K562 (cell line): ENCODE data around the gene SOX11. TPM values are rescaled to one million over a fixed set of nuclear protein-coding genes. Genes with fewer than 3 reads are reported as not detected.

Source experiments
- ATAC-seq: fragments of 200-7000 bp; cut with Tn5 transposase; 3 replicates; pipeline ENCODE4 v1.9.1; 2020; ENCODE audit warnings: moderate library complexity
- BruUV-seq: library from RNA; stranded (reverse); fragments of 400-500 nt; replicated peaks from 2 replicates; lab custom pipeline; 2021; lab: Mats Ljungman, UMichigan
- CTCF ChIA-PET: fragments of 300-600 bp; formaldehyde crosslinking; extraction: SDS; loops from one replicate; lab custom pipeline; 2021; ENCODE audit warnings: low intra/inter-chr PET ratio; lab: Yijun Ruan, JAX
- POLR2A ChIA-PET: fragments of 300-600, 350-650 bp; sonication (Branson Sonifier 250); formaldehyde crosslinking; extraction: SDS; loops from one replicate; lab custom pipeline; 2021; ENCODE audit warnings: antibody characterized with exemption, inconsistent platforms; lab: Yijun Ruan, JAX
- DNase-seq, 4 experiments: peaks; one replicate each; pipeline versions ENCODE4 v3.0.0 to v3.0.0-alpha.2; 2011 to 2018; ENCODE audit warnings: low spot score in 3 of 4, mixed read lengths in 3 of 4; ENCODE audit errors: extremely low read depth in 1 of 4
- FAIRE-seq: peaks from 2 replicates; lab custom pipeline; 2011; peaks lifted over from hg19 to GRCh38; lab: Jason Lieb, UNC
- H2AFZ ChIP-seq: 2 replicates; pipeline ENCODE4 v1.6.0; 2011; ENCODE audit warnings: low read depth, low read length, control low read depth, inconsistent platforms
- H3K27ac ChIP-seq: fragments of 200-600 bp; 3 replicates; pipeline ENCODE4 v1.8.0; 2011; ENCODE audit warnings: low read depth, mild to moderate bottlenecking, control low read depth, inconsistent platforms, low read length, moderate library complexity, mixed read lengths; ENCODE audit errors: extremely low read depth
- H3K27me3 ChIP-seq, 2 experiments: fragments of 300-600 bp in 1 of 2; 2 replicates in 1 of 2; 3 replicates in 1 of 2; pipeline versions ENCODE4 v1.6.0 to v1.8.0; 2011; ENCODE audit warnings: inconsistent platforms in 2 of 2, low read length in 2 of 2, mild to moderate bottlenecking in 1 of 2, mixed read lengths in 1 of 2, moderate library complexity in 1 of 2; ENCODE audit not compliant: control insufficient read depth in 2 of 2, insufficient read depth in 2 of 2
- H3K36me3 ChIP-seq: fragments of 300-600 bp; 3 replicates; pipeline ENCODE4 v1.8.0; 2011; ENCODE audit warnings: mild to moderate bottlenecking, low read length, inconsistent platforms; ENCODE audit not compliant: control insufficient read depth, insufficient read depth
- H3K4me1 ChIP-seq, 2 experiments: fragments of 200-600 bp in 1 of 2; replicated peaks in 1 of 2; 2 replicates in 1 of 2; 3 replicates in 1 of 2; pipeline versions ENCODE4 v1.5.1 to v1.8.0; 2011; ENCODE audit warnings: inconsistent platforms in 2 of 2, low read length in 2 of 2, mild to moderate bottlenecking in 1 of 2, mixed read lengths in 1 of 2, moderate library complexity in 1 of 2; ENCODE audit not compliant: control insufficient read depth in 2 of 2, insufficient read depth in 2 of 2
- H3K4me2 ChIP-seq: 2 replicates; pipeline ENCODE4 v1.6.1; 2011; ENCODE audit warnings: low read length, control low read depth, inconsistent platforms, mixed read lengths; ENCODE audit not compliant: insufficient read depth
- H3K4me3 ChIP-seq: fragments of 200-600 bp; sonication (generic), shearing (Covaris generic); 2 replicates; pipeline ENCODE4 v1.5.1; 2016; ENCODE audit warnings: control low read depth, inconsistent platforms
- H3K79me2 ChIP-seq: fragments of 200-600 bp; 3 replicates; pipeline ENCODE4 v1.8.0; 2011; ENCODE audit warnings: low read length, inconsistent platforms; ENCODE audit not compliant: control insufficient read depth, insufficient read depth
- H3K9ac ChIP-seq, 2 experiments: 2 replicates each; pipeline versions ENCODE4 v1.6.0 to v1.6.1; 2011; ENCODE audit warnings: low read depth in 2 of 2, low read length in 2 of 2, control low read depth in 1 of 2, inconsistent platforms in 1 of 2, mild to moderate bottlenecking in 1 of 2, mixed read lengths in 1 of 2; ENCODE audit not compliant: insufficient read depth in 1 of 2
- H3K9me1 ChIP-seq: one replicate; pipeline ENCODE4 v1.6.0; 2011; ENCODE audit warnings: inconsistent platforms, mild to moderate bottlenecking, low read length, moderate library complexity; ENCODE audit not compliant: control insufficient read depth, insufficient read depth
- H3K9me3 ChIP-seq: replicated peaks from 2 replicates; pipeline ENCODE4 v1.5.1; 2011; ENCODE audit warnings: low read depth, low read length, inconsistent platforms; ENCODE audit not compliant: control insufficient read depth, insufficient read depth
- H4K20me1 ChIP-seq: replicated peaks from 2 replicates; pipeline ENCODE4 v1.6.1; 2011; ENCODE audit warnings: low read length, inconsistent platforms, mixed read lengths; ENCODE audit not compliant: control insufficient read depth, insufficient read depth
- FOXP1 ChIP-seq: sonication (generic); formaldehyde crosslinking; IDR thresholded peaks from 2 replicates; pipeline ENCODE4 v1.8.0; 2022; ENCODE audit warnings: mild to moderate bottlenecking, missing genetic modification reagents
- LCOR ChIP-seq: sonication (generic); formaldehyde crosslinking; IDR thresholded peaks from 2 replicates; pipeline ENCODE4 v1.8.0; 2022; ENCODE audit warnings: mild to moderate bottlenecking, missing genetic modification reagents
- MXD1 ChIP-seq: fragments of 250-450 bp; sonication (Bioruptor Pico); IDR thresholded peaks from 2 replicates; pipeline ENCODE4 v1.8.0; 2021; ENCODE audit warnings: borderline replicate concordance, mild to moderate bottlenecking, moderate library complexity; ENCODE audit not compliant: poor library complexity, severe bottlenecking
- NCOA2 ChIP-seq, 2 experiments: fragments of 450-650 bp; IDR thresholded peaks; 2 replicates each; pipeline ENCODE4 v1.6.1; 2018; ENCODE audit warnings: mild to moderate bottlenecking in 2 of 2, moderate library complexity in 1 of 2; ENCODE audit not compliant: partially characterized antibody in 2 of 2
- RAD51 ChIP-seq: fragments of 450-650 bp; IDR thresholded peaks from 2 replicates; pipeline ENCODE4 v1.7.1; 2016; ENCODE audit warnings: low read depth, mild to moderate bottlenecking, borderline replicate concordance
- SIN3A ChIP-seq, 2 experiments: fragments of 150-350 bp in 1 of 2; IDR thresholded peaks; 2 replicates each; pipeline ENCODE4 v1.6.1; 2011 to 2016; ENCODE audit warnings: borderline replicate concordance in 2 of 2, low read depth in 2 of 2, low read length in 2 of 2, mild to moderate bottlenecking in 2 of 2, moderate library complexity in 2 of 2; ENCODE audit not compliant: control insufficient read depth in 1 of 2
- SMARCB1 ChIP-seq: IDR thresholded peaks from 2 replicates; pipeline ENCODE4 v1.6.1; 2011; ENCODE audit warnings: improper control_type of control experiment, low read depth; ENCODE audit not compliant: insufficient read length
- ZBTB5 ChIP-seq: fragments of 450-650 bp; IDR thresholded peaks from 2 replicates; pipeline ENCODE4 v1.6.1; 2017; ENCODE audit warnings: antibody characterized with exemption
- ZNF644 ChIP-seq: fragments of 200-800 bp; sonication (Bioruptor generic); IDR thresholded peaks from 2 replicates; pipeline ENCODE4 v1.6.1; 2016; ENCODE audit warnings: low read depth, missing genetic modification characterization, missing compliant biosample characterization
- ZNF785 ChIP-seq: fragments of 250-450 bp; sonication (Bioruptor Pico); IDR thresholded peaks from 2 replicates; pipeline ENCODE4 v1.4.0; 2020; ENCODE audit warnings: mild to moderate bottlenecking
- WGBS: fragments of 100-300 bp; shearing (Covaris generic); methylation state at CpG from one replicate; pipeline ENCODE4 v1.1.6; 2016; ENCODE audit warnings: low coverage, mixed read lengths; ENCODE audit not compliant: insufficient coverage; ENCODE audit errors: missing lambda C conversion rate; 5-methylcytosine and 5-hydroxymethylcytosine counted together
- in situ Hi-C: fragments of 300-500 bp; cut with MboI; formaldehyde crosslinking; loops from 4 replicates; pipeline ENCODE4 v1.15.0; 2018; ENCODE audit warnings: inconsistent platforms, mixed read lengths
- intact Hi-C: fragments of 100-400 bp; cut with micrococcal nuclease; formaldehyde crosslinking; loops from 2 replicates; pipeline ENCODE4 v1.14.2; 2022
- polyA plus RNA-seq, 8 experiments: library from polyadenylated mRNA; depleted of rRNA in 4 of 8; stranded (reverse) in 5 of 8; unstranded in 3 of 8; fragments of >200 nt; fragmentation: Nextera tagmentation in 2 of 8; fragmentation: Illumina TruSeq in 1 of 8; extraction: Ambion mirVana in 2 of 8; extraction: Trizol in 1 of 8; gene quantifications; 2 replicates each; pipeline versions ENCODE4 v1.2.1 to v1.2.3, GENCODE V29; 2011 to 2014; ENCODE audit warnings: inconsistent platforms in 1 of 8, missing spikeins in 1 of 8
- total RNA-seq, 7 experiments: library from RNA; depleted of rRNA in 6 of 7; stranded (reverse); fragments of >200 nt in 6 of 7; fragmentation: Illumina TruSeq in 2 of 7; extraction: Trizol in 2 of 7; gene quantifications; 2 replicates each; pipeline versions ENCODE4 v1.2.1 to v1.2.3, GENCODE V29; 2011 to 2021; ENCODE audit warnings: low replicate concordance in 1 of 7
- TF ChIP-seq, protein P1 (sequence below), 3 experiments: IDR thresholded peaks in 2 of 3; conservative IDR thresholded peaks in 1 of 3; 2 replicates each; pipeline ENCODE4 v1.5.1; 2011 to 2012; ENCODE audit warnings: low read length in 3 of 3, mild to moderate bottlenecking in 3 of 3, control low read depth in 2 of 3, improper control_type of control experiment in 1 of 3, inconsistent platforms in 1 of 3, low read depth in 1 of 3, mixed read lengths in 1 of 3, moderate library complexity in 1 of 3; ENCODE audit not compliant: insufficient read depth in 2 of 3

The SOX11 gene
- total and polyA plus RNA-seq, 9 of the 15 experiments (the other 6 are each of a cell fraction or from before 2014, with no cell fraction given), result 0.02 TPM; not detected in 8

DNA sequence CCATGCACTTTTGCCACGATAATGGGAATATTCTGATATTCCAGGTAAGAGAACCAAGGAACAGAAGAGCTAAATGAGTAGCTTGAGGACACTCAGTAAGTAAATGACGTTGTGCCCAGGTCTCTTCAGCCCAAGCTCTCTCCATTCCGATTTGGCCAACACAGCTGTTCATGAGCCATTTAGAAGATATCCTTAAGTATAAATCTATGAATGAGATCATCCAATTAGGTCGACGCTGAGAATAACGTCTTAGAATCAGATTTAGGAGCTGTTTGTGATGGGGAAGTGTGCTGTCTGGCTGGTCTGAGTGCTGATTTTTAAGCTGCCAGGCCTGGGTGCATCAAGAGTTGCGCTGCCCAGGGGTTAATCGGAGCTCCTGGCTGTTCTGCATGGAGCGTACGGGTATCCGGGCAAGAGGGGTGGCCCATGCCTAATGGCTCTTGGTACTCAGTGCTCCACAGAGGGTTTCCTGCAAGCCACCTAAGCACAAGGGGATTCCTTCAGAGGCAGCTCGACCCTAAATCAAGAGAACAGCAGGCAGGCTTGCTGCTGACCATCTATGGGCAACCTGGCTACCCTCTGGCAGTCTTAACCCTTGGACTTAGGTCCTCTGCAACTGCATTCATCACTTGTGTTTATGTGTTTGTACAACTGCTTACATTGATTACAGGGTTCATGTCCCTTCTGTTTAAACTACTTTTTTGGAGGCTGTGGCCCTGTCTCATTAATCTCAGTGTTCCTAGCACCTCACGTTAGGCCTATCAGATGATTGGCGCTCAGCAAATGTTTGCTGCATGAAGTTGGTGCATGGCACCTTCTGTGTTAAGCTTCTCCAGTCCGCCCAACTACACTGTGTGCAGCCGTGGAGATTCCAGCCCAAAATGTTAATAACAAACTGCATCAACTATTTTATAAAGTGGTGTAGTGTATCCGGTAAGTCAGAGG lies 31.9 kb downstream of the SOX11 start:
- POLR2A ChIA-PET, result no interaction called here
- WGBS, result 1% methylated on average over 17 of the region's 17 CpGs
- H3K36me3 ChIP-seq, result no peaks in the 10 kb centered on the region
- no peak overlapping the region for H3K4me2 ChIP-seq
- H4K20me1 ChIP-seq, result no peaks in the 10 kb centered on the region
- DNase-seq (no peak), FAIRE-seq (no peak), ATAC-seq (no peak)
- no peaks in the 10 kb centered on the region for H3K9me3 ChIP-seq
- H3K27me3 ChIP-seq, result no peaks in the 10 kb centered on the region
- no peak overlapping the region for H2AFZ ChIP-seq
- no TSS peak for BruUV-seq
- no peaks in the 10 kb centered on the region for H3K4me1 ChIP-seq
- in situ Hi-C loops (no loop called here), intact Hi-C loops (no loop called here)
- no peak overlapping the region for H3K9ac ChIP-seq
- CTCF ChIA-PET, result no interaction called here
- no peak overlapping the region for H3K27ac ChIP-seq
- no peaks in the 10 kb centered on the region for H3K79me2 ChIP-seq
- TF ChIP-seq RAD51, result no peak
- TF ChIP-seq, protein P1, sequence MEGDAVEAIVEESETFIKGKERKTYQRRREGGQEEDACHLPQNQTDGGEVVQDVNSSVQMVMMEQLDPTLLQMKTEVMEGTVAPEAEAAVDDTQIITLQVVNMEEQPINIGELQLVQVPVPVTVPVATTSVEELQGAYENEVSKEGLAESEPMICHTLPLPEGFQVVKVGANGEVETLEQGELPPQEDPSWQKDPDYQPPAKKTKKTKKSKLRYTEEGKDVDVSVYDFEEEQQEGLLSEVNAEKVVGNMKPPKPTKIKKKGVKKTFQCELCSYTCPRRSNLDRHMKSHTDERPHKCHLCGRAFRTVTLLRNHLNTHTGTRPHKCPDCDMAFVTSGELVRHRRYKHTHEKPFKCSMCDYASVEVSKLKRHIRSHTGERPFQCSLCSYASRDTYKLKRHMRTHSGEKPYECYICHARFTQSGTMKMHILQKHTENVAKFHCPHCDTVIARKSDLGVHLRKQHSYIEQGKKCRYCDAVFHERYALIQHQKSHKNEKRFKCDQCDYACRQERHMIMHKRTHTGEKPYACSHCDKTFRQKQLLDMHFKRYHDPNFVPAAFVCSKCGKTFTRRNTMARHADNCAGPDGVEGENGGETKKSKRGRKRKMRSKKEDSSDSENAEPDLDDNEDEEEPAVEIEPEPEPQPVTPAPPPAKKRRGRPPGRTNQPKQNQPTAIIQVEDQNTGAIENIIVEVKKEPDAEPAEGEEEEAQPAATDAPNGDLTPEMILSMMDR (IDR thresholded peaks at IDR 0.05 in 2 of 3, conservative IDR thresholded peaks at IDR 0.05 in 1 of 3; ENCODE audit: insufficient read depth in 2 of 3, low read depth in 1 of 3, low read length in 3 of 3), result no peak
- no peak for TF ChIP-seq ZNF644 (tag)
- TF ChIP-seq ZBTB5, result no peak
- TF ChIP-seq LCOR (CRISPR knock-in tag), result no peak
- TF ChIP-seq MXD1, result no peak
- TF ChIP-seq NCOA2 (IDR thresholded peaks at IDR 0.05; ENCODE audit: partially characterized antibody in 2 of 2), result no peak
- no peak for TF ChIP-seq ZNF785
- TF ChIP-seq SMARCB1, result no peak
- no peak for TF ChIP-seq FOXP1
- TF ChIP-seq SIN3A (IDR thresholded peaks at IDR 0.05; ENCODE audit: borderline replicate concordance in 2 of 2, control insufficient read depth in 1 of 2, low read depth in 2 of 2, low read length in 2 of 2), result no peak
- TF ChIP-seq, all 486 proteins: peak for 0
- no peaks in the 10 kb centered on the region for H3K9me1 ChIP-seq
- no peak overlapping the region for H3K4me3 ChIP-seq
